M059J (cell line): ENCODE data around the gene KCNK2. TPM values are rescaled to one million over a fixed set of nuclear protein-coding genes. Genes with fewer than 3 reads are reported as not detected.

Experiments used
- DNase-seq: peaks from one replicate; pipeline ENCODE4 v3.0.0-alpha.2; 2012; ENCODE audit warnings: low read depth
- total RNA-seq: library from RNA; depleted of rRNA; stranded (reverse); fragments of >200 nt; shearing (Covaris generic); gene quantifications from 2 replicates; pipeline ENCODE4 v1.2.3, GENCODE V29; 2014

Gene KCNK2
- total RNA-seq, 1 experiment from 2014 or later, result 7.5 TPM

DNA sequence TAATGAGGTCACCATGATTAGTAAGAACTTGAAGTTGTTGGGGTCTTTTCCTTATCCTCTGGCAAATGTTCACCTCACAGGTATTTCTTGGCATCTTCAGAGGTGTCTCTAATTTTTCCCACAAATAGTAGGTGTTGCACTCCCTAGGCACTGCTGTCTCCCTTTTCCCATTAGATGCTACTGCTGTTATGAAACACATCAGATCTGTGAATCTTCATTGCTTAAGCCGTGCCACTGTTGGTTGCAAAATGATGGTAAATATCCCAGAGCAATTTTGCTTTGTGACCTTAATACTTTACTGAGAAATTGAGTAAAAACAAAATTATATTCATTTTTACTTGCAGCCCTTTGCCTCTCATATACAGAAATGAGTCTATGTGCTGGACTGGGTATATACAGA is 169.6 kb downstream of the KCNK2 start:
- no peak for DNase-seq

DNA sequence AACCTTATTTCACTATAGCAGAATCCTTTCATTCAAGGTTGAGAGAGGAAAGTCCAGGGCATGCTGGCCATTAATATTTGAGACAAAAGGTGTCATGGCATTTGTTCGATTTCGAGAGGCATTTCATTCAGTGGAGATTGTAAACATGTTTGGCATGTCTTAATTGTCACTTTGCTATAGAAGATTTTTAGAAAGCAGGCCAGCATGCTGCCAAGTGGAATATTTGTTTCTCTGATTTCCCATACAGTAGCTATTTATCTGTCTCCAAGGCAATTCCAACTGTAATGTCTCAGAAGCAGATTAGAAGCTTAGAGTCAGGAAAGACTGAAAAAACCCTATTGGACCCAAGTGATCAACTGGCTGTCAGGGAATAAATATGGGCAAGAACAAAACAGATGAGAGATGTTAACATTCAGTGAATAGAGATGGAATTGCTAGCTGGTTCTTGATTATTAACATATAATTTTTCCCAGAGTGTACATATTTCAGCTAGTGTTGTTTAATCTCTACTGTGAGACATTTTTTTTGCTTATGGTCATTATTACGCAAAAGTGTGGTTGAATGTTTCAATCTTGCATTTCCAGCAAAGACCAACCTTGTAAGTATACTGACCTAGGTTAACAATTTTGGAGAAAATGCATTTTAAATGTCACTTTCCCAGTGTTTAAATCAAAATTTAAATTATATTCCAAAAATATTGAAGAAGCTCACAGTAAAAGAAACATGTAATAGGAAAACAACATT is 174.6 kb downstream of the KCNK2 start:
- DNase-seq, result no peak

DNA sequence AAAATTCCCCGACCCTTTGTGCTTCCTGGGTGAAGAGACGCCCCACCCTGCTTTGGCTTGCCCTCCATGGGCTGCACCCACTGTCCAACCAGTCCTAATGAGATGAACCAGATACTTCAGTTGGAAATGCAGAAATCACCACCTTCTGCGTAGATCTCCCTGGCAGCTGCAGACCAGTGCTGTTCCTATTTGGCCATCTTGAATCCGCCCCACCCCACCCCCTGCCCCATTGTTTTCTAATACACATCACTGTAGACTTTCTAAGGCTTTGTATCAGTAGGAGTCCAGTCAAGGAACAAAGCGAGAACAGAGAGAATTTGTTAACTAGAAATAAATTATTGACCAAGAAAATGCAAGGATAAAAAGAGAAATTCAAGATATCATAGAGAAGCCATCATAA is 178.2 kb downstream of the KCNK2 start:
- no peak for DNase-seq

DNA sequence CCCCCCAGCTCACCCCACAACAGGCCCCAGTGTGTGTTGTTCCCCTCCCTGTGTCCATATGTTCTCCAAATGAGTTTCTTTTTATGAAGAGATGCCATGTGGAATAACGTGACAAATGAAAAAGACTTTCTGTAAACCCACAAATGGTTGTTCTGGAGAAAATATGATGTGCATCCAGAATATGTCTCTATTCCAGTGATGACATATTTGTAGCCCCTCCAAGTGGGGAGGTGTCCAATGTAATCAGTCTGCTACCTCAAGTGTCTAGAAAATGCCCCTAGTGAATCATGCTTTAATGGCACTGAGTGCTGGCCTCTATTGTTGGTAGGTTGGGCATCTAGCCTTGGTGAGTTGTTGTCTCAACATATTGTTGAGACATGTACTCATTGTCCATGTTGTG is 179.6 kb downstream of the KCNK2 start:
- DNase-seq, result no peak

DNA sequence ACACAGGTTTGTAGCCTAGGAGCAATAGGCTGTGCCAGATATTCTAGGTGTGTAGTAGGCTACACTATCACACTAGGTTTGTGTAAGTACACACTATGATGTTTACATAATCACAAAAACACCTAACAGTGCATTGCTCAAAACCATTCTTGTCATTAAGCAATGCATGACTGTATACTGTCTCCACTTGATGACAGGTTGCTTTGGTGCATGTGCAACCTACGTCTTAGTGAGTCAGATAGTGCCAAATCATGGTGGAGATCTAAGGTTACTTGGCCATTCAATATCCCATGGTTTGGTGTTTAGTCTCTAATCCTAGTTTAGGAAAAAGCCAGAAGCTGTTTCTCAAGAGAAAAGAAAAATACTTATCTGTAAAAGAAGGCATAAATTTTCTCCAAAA is 181.1 kb downstream of the KCNK2 start:
- no peak for DNase-seq

DNA sequence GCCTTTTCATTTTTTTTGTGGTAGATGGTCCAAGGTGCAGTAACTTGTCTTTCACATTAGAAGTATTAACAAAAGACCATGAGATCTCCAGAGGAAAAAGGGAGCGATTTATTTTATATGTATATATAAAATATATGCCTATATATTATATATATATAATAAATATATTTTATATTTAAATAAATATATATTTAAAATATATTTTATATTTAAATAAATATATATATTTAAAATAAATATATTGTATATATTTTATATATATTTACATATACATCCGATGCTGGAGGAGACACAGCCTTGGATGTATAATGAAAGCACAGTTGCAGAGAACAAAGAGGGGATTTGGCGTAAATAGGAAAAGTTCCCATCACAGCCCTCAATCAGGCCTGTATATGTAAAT is 182.1 kb downstream of the KCNK2 start:
- no peak for DNase-seq

DNA sequence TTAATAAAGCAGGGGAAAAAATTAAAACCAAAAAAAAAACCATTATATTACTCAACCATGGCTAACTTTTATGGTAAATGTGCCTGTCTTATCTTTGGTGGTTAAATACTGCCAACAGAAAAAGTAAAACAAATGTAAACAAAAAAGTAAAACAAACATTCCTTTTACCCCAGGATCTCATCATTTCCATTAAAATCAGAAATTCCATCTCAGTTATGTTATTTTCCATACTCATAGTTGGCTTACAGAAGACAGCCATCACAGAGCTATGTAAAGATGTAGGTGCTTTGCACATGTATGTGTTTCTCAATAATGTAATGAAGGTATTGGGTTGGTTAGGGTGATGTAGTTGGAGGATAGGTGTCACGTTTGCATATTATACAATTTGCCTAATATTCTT is 185.0 kb downstream of the KCNK2 start:
- DNase-seq, result no peak

DNA sequence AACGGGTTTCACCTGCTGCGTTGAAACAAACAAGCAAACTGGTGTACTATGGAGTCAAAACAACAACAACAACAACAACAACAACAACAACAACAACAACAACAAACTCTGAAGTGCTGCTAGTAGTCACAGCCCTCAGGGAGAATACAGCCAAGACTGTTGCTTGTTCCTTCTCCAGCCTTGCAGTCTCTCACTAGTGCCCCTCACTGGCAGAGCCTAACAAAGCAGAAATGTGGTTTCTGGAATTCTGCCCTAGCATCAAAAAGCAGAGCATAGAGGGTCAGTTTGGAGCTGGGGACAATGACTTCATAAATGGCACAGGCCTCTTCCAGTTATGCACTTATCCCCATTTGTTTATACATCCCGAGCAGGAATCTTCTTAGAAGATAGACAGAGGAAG is 187.4 kb downstream of the KCNK2 start:
- no peak for DNase-seq

DNA sequence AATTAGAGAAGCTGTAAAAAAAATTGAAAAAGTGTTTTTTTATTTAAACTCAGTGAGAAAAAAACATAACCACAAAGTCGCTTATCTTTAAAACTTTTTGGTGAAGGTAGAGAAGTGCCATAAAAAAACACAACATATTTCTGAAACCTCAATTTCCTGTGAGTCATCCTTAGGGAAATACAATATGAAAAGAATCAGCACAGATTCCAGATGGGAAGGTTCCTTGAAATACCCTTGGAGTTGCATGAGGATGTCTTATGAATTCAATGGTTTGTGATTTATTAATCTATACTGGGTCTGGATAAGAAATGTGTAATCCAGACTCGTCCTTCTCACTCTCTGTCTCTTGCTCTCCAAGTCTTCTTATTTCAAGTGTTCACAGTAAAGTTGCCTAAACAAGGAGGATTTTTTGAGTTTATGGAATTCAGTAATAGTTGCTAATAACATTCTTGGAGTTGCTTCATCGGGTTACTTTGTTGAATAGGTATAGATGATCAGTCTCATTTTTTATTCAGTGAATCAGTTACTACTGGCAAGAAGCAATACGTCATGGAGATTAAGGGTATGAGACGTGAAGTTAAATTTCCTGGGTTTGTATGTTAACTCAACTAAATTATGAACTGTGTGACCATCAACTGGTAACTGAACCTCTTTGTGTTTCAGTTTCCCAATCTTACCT is 191.4 kb downstream of the KCNK2 start:
- peak; percentile 85 for DNase-seq

DNA sequence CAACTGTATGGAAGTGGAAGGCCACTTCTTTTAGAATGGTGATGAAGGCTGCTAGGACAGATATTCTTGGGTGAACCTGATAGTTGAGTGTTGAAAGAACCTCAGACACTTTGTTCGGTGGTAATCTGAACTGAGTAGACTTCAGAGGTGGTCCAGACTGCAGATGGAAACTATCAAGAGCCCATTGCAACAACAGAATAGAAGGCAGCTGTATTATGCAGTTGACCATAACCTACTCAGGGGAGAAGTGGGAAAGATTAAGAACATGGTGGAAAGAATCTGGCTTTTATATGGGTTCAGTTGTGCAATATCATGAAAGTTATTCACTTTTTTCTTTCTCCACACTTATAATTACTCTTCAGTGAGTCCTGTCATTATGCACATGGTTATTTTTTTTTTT is 194.0 kb downstream of the KCNK2 start:
- DNase-seq, result no peak

DNA sequence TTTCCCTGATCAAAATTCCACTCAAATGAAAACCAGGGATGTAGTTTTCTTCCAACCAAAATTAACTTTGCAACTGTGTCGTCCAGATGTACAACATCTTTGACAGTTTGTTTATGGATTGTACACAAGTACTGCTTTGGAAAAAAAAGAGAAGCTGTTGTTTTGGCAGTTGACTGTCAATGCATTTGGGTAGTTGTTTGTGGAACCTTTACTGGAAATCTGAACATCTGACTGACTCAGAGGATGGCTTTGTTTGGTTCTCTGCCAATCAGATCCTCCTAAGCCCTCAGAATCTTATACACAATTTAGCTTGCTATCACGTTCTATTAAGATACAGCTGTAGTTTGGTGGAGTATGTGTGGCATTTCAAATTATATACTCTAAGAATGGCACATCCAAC is 195.0 kb downstream of the KCNK2 start:
- DNase-seq, result peak; percentile 80

DNA sequence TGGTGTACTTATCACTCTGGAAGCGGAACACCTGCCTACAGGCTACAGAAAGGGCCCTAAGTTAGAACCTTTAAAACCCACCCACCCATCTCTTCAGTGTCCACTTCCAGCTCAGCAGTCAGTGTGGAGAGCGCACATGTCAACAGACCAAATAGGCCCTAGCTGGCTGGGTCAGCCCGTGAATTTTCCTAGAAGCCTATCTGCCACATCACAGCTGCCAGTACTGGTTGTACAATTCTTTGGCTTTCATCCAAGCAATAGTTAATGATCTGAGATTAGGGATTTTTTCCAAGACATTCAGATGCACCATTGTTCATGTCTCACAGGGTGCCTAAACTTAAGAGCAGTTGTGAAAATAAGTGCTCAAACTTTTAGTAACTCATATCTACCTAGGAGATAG is 197.1 kb downstream of the KCNK2 start:
- no peak for DNase-seq

DNA sequence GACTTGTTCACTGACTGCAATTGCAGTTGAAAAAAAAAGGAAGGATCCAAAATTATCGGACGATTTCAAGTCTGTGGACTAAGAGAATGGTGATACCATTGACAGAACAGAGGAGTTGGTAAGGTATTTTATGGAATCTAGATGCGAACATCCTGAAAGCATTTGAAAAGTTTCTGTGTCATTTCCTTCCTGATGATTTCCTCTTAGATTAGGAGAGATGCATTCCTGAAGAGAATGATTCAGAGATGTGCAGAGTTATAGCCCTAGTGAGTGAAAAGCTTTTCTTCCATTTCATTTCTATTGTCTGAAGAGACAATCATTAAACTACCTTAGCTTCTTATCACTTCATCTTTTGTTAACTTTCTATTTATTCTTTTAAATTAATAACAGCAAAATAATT is 200.0 kb downstream of the KCNK2 start:
- DNase-seq, result peak; percentile 62

DNA sequence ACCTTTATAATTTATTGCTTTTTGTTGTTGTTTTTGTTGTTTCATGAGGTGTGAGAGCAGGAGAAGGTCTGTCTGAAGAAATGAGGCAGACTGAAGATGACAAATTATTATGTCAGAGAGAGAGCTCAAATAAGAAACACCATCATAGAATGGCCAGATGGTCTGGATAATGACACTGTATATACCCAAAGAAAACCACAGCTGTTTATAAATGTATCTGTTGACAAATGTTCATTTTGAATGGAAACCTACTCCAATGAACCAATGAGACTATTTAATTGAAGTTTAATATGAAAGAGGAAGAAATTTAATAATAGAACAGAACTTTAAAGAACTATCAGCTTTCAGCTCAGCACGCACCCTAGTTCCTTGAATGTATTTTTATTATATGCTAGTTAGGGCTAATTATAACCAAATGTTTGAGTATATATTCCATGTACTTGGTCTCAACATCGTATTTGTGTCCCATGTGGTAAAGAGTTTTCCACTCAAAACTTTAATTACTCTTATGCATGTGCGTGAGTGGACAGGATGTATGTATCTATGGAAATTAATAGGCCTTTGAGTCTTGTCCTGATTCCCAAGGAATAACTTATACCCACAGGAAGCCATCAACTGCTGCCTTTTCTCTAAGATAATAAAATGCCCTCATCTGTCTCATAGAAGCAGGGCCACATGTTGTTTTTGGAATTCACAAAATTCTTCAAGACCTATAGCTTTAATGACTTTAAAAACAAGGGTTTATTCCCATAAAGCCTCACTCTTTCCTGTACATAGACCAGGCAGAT is 202.7 kb downstream of the KCNK2 start:
- DNase-seq, result no peak
